Stimulated activated CD4-positive, alpha-beta T cell treated with anti-CD3 and anti-CD28 coated beads, Interleukin-1b, Interleukin-23, amount 100 ng/mL, for 24 hours (primary cell): Measurements from ENCODE around the gene MACF1.
"Not testable (repeated sequence)": the region's sequence is repeated elsewhere in the genome, so short reads cannot be mapped to it uniquely, and the experiment has no call there.

Source experiments
- DNase-seq, 4 experiments: peaks; one replicate each; pipeline ENCODE4 v3.0.0-alpha.2; 2020; ENCODE audit warnings: low read depth in 4 of 4, low spot score in 1 of 4

Gene MACF1

DNA sequence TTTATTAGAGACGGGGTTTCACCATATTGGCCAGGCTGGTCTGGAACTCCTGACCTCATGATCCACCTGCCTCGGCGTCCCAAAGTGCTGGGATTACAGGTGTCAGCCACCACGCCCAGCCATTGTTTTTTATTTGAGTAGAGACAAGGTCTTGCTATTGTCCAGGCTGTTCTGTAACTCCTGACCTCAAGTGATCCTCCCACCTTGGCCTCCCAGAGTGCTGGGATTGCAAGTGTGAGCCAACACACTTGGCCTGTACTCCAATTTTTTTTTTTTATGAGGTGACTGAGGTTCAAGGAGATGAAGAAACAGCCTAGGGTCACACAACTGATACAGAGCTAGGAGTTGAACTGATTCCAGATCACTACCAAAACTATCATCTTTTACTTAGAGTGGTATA, 245.5 kb downstream of the MACF1 start:
- not testable (repeated sequence) for DNase-seq

DNA sequence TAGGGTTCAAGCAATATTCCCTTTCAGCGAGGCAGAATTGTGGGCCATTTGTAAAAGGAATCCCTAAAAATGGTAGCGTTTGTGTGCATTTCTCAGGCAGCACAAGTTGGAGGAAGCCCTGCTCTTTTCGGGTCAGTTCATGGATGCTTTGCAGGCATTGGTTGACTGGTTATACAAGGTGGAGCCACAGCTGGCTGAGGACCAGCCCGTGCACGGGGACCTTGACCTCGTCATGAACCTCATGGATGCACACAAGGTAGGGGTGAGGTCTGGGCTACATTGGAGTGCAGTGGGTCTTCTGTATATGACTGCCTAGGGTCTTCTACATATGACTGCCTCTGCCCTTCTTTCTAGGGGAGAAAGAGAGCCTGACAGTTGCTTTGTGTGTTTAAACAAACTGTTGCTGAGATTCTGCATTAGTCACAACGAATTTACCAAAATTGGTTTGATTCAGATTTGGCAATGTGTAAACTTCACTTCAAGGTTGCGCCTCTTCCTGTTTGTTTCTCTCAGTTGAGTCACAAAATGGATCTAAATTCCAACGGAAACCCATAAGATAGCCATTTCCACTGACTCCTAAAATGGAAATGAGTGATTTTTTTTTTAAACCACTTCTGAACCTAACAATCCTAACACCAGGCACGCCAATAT, 246.6 kb downstream of the MACF1 start:
- DNase-seq, result no peak

DNA sequence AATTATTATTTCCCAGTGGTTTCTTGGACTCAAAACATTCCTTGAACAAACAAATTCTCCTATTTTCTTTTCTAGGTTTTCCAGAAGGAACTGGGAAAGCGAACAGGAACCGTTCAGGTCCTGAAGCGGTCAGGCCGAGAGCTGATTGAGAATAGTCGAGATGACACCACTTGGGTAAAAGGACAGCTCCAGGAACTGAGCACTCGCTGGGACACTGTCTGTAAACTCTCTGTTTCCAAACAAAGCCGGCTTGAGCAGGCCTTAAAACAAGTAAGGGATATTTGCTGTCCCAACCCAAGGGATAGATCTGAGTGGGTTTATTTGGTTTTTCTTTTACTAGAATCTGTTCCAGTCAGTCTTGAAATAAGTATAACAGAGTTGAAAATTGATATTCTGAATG, 247.6 kb downstream of the MACF1 start:
- no peak for DNase-seq

DNA sequence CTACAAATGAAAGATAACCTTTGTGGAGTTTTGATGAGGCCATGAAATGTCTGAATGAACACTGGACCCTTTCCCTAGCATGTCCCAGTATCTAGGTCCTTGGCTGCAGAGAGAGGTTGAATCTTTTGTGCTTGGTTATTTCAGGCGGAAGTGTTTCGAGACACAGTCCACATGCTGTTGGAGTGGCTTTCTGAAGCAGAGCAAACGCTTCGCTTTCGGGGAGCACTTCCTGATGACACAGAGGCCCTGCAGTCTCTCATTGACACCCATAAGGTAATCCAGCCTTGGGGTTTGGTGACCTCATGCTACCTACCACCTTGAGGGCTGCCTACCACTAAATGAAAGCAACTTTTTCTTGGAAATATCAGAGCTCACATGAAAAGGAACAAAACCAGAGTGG, 248.0 kb downstream of the MACF1 start:
- DNase-seq, result no peak

DNA sequence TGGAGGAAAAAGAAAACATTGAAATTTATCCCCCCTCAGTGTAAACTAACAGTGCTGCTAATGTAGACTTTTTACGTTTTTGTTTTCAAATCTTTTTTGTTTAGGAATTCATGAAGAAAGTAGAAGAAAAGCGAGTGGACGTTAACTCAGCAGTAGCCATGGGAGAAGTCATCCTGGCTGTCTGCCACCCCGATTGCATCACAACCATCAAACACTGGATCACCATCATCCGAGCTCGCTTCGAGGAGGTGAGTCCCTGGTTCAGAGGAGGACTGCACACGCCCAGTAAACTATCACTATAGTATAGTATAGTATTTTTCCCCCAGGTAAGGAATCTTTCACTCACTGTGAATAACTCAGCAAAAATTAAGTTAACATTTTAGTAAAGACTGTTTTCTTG, 249.1 kb downstream of the MACF1 start:
- no peak for DNase-seq

GRCh38 chr1:39458991-39459390, 254.5 kb downstream of the MACF1 start:
- no peak for DNase-seq

GRCh38 chr1:39462074-39462473, 257.6 kb downstream of the MACF1 start:
- no peak for DNase-seq

GRCh38 chr1:39466413-39467107, 262.1 kb downstream of the MACF1 start:
- no peak for DNase-seq

DNA sequence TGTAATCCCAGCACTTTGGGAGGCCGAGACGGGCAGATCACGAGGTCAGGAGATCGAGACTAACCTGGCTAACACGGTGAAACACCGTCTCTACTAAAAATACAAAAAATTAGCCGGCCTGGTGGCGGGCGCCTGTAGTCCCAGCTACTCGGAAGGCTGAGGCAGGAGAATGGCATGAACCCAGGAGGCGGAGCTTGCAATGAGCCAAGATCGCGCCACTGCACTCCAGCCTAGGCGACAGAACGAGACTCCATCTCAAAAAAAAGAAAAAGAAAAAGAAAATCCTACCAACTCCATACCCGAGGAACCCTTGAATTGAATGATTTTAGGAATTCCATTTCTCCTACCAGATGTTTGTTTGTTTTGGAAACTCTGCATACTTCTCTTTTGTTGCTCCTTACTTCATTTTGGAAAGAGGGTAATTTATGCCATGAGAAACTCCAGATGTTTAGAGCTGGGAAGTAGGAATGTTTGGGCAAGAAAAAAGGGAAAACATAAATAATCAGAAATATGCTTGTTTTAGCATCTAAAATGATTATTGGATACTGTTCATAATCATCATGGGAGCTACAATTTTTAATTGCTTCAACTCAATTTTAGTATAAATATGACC, 262.7 kb downstream of the MACF1 start:
- not testable (repeated sequence) for DNase-seq

GRCh38 chr1:39469150-39469549, 264.7 kb downstream of the MACF1 start:
- DNase-seq, result no peak

DNA sequence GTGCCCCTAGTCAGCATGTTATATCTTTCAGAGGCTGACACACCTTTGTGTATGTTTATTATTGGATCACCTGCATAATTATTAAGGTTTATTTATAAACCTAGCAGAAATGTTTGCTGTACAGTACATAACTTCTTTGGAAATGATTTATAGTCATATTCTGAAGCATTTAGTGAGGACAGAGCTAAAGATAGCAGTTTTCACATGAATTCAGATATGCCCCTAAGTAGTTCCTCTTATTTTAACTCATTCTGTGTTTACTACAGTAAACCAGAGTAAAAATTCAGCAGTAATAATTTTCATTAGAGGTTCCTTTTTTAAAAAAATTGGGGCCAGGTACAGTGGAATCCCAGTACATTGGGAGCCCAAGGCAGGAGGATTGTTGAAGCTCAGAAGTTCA, 265.5 kb downstream of the MACF1 start:
- no peak for DNase-seq

DNA sequence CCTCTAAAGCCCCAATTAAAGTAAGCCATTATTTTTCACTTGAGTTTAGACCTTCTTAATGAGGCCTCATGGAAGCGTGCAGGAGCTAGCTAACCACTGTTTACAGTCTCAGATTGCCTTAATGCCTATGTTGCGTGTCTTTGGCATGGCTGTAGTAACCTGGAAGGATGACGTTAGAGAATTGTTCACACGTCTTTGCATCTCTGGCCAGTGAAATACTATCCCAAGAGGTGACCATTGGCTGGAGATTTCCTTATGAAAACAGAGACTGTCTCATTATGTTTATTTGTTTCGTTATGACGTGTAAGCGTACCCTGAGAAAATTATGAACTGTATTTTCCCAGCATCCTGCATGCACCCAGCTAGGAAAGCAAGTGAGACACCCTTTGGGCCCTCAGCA, 268.3 kb downstream of the MACF1 start:
- DNase-seq, result no peak

DNA sequence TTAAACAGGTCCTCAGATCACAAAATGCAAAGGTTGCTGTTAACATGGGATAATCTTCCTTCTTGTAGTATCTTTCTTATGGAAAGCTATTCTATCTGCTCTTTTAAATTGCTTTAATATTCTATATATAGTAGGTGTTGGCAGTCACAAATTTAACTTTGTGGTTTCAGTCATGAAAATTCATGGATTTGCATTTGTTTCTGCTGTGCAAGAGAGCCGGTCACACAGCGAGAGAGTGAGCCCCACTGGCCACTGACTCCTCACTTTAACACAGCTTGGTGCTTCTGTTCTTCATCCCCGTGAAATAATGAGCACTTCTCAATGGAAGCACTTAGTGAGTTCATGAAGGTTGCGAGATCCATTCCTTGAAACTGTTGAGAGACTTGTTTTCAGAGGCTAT, 268.8 kb downstream of the MACF1 start:
- DNase-seq, result no peak

GRCh38 chr1:39474810-39475209, 270.3 kb downstream of the MACF1 start:
- no peak for DNase-seq

DNA sequence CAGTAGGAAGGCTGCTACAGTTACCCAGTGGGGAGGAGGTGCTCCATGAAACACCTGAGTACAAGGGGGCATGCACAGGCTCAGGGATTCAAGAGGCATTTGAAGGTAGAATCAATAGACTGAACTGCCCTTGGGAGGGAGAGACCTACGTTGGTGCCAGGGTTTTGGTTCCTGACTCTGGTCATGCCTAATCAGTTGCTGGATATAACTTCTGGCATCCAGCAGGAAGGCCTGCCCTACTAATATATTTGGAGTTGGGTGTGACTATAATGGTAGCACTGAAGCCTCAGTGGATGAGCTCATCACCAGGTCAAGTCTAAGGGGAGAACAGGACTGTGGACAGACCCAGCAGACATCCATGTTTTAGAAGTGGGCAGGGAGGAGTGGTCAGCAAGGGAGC, 271.1 kb downstream of the MACF1 start:
- DNase-seq, result not testable (repeated sequence)

DNA sequence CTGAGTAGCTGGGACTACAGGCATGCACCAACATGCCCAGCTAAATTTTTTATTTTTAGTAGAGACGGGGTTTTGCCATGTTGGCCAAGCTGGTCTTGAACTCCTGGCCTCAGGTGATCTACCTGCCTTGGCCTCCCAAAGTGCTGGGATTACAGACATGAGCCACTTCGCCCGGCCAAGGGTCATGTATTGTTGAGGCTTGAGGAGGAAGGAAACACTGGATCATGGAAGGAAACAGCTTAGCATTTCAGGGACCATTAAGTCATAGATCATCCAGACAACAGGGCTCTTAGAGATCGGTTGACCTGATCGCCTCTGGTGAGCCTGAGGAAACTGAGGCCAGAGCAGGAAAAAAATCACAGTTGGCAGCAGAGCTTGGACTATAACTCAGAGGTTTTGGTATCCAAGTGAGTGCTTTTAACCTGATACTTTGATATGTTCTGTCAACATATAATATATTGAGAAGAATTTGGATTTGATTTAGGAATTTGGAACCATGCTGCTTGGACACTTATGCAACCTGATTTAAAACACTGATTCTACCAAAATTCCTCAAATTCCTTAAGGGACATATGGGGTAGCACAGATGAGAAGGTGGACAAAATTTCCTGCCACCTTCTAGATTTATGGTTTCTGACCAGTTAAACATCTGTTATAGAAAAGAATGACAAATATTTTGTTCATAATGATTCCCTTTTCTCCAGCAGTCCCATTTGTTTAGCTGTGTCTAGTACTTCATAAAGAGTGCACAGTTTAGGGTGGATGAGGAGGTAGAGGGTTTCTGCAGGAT, 273.8 kb downstream of the MACF1 start:
- DNase-seq, result no peak

- no peak for DNase-seq
Observed at GRCh38 chr1:39481289-39481688, 276.8 kb downstream of the MACF1 start.

DNA sequence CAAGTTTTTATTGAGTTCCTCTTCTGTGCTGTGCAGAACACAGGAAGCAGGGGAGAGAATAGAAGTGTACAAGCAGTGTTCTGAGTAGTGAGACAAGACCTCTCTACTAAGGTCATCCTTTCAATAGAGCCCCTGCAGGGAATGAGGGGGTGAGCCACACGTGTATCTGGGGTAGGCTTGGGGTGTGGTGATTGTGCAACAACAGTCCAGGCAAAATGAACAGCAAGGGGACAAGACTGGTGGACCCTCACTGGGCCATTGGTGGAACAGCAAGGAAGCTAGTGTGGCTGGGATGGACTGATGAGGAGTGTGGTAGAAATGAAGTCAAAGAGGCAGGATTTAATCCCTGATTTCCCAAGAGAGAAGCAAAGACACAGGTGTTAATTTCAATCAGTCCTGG, 278.8 kb downstream of the MACF1 start:
- DNase-seq, result no peak

GRCh38 chr1:39484564-39484963, 280.1 kb downstream of the MACF1 start:
- DNase-seq, result no peak

GRCh38 chr1:39485046-39485803, 280.7 kb downstream of the MACF1 start:
- DNase-seq, result no peak

DNA sequence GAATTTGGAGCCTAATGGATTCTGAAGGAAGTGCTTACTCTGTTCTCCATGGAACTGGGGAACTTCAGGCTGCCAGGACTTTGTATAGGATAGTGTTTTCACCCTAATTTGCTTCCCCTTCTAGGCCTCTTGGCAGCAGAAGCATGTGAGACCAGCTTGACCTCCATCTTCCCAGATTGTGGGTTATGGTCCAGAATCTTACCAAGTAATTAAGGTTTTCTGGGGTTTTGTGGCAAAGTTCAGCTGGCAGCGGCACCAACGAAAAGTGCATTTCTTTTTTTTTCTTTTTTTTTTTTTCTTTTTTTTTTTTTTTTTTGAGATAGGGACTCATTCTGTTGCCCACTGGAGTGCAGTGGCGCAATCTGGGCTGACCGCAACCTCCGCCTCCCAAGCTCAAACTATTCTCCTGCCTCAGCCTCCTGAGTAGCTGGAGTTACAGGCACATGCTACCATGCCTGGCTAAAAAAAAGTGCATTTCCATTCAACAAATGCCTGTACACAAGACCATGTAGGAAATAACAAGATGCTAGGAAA, 283.6 kb downstream of the MACF1 start:
- DNase-seq, result no peak
